CD1c-positive myeloid dendritic cell (primary cell): ENCODE data around the gene SERTAD2.

Experiments
- DNase-seq: peaks from one replicate; pipeline ENCODE4 v3.0.0-alpha.2; 2016; ENCODE audit errors: extremely low spot score

Gene SERTAD2

DNA sequence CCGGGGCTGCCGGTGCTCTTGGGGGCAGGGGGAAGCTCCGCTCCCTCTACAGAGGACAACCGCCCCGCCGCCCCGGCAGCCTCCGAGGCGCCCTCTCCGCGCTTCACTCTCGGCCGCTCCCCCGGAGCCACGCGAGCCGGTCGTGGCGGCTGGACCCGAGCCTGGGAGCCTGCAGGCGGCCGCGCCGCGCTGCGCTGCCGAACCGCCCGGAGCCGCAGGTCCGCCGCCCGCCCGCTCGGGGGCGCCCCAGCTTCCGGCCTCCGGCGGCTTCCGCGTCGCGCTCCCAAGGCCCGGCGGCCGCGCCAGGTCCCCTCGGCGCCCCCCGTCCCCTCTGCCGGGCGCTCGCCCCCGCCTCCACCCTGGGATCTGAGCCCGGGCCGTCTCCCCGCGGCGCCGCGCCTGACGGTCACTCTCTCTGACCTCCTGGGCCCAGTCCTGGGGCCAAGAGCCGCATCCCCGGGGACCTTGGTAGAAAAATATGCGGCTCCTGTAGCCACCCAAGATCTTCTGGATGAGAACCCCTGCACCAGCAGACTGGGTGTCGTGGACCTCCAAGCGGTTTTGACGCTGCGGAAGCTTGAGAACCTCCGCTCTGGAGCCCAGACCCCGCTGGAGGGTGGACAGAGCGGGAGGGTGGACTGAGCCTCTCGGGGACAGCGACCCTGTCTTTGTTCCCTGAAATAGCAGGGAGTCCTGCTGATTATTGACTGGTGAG, 44.3 kb downstream of the SERTAD2 start:
- peak; percentile 87 for DNase-seq

DNA sequence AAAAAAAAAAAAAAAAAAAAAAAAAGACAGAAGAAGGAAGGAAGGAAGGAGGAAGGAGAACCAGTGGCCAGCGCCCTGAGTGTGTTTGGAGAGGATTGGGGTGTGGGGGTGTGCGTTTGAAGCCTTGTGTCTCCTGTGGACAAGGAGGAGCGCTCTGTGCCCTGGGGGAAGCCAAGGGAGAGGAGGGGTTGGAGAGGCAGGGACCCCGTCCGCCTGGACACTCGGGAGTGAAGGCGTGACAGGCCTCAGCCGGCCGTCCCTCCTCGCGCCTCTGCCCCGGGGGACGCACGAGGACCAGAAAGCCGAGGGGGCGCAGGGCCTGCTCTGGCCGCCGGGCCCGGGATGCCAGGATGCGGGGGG, 44.9 kb downstream of the SERTAD2 start:
- peak; percentile 15 for DNase-seq

DNA sequence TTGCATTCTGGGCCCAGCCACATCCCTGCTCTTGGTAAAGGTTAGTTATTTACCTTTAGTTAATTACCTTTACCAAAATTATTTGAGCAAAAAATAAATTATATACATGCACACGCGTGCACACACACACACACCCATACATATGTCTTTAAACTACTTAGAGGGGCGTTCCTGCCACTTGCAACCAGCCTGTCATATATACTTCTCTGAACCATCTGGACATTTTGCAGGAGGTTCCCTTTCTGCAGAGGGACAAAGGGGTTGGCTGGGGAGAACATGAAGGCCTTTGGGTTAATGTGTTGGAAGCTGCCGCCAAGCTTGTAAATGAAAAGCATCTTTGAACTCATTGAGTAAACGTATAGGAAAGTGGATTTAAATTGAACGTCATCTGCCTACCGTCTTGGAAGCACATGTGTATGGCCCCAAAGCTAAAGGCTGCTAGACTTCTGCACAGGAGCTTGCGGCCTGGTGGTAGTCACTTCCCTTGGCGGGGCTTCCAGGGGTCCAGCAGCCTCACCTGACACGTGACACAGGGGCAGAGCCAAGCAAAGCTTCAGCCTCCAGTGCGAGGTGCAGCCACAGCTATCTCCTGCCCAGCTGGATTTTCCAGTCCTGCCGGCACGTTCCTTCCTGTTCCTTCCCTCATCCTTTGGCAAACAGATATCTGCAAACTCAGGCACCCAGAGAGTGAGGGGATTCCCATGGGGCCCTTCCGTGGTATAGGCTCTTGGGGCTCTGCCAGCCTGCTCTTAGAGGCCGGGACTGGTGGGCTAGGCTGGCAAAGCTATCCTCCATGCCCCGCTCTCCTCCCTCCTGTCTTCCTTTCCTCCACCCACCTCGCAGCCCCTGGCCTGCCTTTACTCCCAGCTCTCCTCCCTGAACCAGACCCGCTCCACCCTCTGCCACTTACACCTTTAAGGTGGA, 46.1 kb downstream of the SERTAD2 start:
- DNase-seq: no peak

DNA sequence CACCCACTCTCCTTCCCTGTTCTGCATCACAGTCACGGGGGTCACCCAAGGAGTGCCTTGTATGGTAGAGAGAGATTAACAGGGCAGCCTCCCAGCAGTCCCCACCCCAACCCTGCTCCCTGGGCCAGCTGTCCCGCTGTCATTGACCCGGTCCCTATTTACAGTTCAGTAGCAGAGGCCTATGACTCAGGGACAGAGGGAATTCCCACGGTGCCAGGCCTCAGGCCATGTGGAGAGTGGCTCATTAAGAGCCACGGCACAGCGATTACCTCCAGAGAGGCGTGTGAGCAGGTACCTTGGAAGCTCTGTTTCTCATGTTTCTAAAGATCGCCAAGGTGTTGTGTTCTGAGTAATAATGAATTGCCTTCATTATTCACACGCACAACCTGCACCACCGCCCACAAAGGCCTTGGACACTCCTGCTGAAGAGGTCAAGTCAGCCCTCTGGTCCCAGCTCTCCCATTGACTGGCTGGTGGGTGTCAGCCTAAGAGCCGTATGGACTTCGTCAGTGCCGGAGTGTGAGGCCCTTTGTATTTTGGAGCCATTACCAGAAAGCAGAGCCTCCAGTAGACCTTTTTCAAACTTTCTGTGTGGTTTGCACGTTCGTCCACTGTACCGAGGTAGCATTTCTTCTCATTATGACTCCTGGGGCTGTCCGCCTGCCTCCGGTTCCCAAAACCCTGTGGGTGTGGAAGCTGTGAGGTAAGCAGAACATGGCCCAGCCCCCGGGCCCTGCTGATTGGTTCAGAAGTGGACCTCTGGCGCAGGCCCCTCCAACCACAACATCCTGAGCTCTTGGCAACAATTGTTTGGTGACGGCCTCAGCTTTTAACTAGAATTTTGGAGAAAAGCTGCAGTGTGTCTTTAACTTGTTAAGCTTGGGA, 47.0 kb downstream of the SERTAD2 start:
- DNase-seq: peak; percentile 95

DNA sequence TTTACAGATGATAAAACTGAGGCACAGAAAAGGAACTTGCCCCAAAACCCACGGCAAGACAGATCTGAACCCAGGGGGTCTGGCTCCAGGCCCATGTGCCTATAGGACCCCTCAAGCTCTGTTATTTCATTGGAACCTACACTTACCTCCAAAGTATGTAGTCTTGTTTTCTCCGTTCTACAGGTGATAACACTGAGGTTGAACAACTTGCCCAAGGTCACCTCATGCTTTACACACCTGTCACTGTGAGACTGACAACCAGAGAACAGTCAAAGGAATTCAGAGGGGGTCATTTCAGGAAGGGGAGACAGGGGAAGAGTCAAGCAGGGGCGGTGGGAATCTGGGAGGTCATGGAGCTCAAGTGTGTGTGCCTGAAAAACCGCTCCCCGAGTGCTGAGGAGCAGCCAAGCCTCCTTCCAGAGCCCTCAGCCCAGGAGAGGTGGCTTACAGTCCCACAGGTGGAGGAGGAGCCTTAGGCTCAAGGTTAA, 47.7 kb downstream of the SERTAD2 start:
- DNase-seq: no peak

DNA sequence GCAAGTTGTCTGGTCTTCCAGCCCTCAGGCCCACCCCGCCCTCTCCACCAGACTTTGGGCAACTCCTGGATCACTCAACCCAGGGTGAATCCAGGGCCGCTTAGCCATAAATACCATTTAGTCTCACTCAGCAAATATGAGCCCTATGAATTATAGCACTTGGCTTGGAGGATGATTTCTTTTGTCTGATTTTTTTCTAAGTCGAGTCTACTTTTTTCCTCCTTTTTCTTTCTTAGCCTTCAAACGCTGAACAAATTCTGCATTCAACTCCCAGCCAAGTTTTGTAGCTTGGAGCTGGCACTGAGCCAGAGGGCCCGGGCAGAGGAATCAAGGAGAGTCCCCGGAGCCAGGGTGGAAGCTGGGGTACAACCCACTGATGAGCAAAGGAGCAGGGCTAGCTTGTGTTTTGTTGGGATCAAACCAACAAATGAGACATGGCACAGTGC, 48.7 kb downstream of the SERTAD2 start:
- DNase-seq: no peak

DNA sequence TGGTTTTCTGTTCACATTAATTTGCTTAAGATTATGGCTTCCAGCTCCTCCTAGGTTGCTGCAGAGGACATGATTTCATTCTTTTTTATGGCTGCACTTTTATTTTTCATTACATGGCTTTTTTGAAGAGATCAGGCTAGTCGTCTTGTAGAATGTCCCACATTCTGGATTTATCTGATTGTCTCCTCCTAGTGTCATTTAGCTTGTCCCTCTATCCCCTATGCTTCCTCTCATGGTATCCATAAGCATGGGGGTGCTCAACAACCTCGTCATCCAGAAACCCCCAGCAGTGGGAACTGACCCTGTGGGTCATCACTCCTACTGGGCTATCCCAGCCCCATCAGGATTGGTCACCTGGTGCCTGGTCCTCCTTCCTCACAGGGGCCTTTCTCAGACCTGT, 49.6 kb downstream of the SERTAD2 start:
- no peak for DNase-seq

DNA sequence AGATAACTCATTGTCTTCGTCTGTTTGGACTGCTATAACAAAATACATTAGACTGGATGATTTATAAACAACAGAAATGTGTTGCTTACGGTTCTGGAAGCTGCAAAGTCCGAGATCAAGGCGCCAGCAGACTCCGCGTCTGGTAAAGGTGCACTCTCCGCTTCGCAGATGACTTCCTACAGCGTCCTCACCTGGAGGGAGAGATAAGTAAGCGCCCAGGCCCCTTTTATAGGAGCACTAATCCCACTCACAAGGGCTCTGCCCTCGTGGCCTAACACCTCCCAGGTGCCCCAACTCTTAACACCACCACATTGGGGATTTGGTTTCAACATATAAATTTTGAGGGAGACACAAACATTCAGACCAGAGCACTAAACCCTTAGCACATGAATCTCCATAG, 51.3 kb downstream of the SERTAD2 start:
- DNase-seq: no peak

DNA sequence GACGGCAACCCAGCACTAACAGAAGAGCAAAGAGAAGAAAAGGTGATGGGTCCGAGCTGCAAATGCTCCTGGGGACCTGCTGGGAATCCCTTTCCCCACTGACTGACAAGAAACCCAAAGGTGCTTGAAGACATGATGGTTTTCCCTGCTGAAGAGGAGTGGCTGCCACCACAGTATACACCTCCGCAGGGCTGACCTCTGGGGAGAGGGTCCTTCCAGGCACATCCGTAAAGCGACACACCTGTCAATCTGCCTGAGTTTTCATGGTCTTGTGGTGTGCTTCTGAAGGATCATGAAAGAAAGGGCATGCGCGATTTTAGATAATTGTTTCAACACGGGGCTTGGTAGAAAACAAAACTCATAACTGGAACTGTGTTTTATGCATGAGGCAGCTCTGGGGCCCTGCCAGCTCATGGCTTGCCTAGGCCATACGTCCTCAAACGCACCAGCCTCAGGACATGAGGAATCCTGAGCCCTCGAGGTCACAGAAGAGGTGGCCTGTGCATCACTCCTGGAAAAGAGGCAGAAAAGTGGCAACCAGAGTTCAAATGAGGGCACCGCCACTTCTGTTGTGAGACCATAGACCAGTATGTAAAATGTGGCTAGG, 51.8 kb downstream of the SERTAD2 start:
- DNase-seq: no peak

DNA sequence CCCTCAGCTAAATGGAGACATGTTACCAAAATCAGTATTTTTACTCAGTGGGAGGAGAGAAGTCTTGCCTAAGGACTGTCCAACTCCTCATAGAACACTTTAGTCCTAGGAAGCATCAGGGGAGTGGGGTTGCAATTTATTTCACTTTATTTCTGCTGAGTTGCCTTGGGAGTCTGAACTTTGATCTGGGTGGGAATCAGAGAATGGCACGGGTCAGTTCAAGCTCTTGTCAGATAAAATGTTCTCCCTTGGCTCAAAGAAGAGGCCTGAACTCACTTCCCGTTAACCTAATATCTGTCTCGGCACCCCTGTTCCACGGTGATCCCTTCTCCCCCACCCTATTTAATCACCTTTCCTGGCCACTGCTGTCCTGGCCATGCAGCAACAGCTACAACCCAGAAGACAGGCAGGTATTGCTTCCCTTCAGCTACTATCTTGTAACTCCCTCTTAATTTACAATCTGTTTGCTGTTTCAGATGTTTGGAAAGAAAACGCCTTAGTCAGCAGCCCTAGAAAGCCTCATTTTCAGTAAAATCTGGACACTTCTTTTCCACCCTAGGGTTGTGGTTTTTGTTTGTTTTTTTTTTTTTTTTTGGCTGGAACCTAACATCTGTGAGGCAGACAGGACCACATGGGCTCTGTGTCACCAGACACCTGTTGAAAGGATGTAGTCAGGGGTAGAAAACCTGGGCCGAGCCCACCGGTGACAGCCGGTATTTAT, 52.5 kb downstream of the SERTAD2 start:
- DNase-seq: no peak

DNA sequence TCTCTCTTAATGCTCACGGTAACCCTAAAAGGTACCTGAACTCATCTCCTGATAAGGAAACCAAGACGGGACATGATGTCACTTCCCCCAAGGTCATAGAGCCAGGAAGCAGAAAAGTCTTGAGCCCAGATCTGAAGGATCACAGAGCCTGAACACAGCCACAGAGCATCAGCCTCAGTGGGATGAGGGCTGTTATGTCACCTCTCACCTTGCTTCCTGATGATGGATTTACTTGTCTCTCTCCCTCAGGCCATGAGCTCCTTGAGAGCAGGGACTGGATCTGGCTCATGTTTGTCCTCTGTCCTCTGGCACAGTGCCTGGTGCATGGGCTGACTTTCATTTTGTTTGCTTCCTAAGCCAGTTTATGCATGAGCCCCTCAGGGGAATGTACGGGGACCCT, 54.2 kb downstream of the SERTAD2 start:
- DNase-seq: no peak

DNA sequence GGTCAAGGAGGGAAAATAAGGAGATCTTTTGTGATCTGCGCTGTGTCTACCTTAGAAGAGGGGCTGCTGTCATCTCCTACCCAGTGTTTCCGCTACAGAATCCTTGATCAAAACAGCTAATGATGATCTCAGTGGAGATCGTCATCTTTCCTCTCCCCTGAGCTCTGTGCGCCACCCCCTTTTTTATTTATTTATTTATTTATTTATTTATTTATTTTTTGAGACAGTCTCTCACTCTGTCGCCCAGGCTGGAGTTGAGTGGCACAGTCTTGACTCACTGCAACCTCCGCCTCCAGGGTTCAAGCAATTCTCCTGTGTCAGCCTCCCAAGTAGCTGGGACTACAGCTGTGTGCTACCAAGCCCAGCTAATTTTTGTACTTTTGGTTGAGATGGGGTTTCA, 55.5 kb downstream of the SERTAD2 start:
- DNase-seq: no peak

DNA sequence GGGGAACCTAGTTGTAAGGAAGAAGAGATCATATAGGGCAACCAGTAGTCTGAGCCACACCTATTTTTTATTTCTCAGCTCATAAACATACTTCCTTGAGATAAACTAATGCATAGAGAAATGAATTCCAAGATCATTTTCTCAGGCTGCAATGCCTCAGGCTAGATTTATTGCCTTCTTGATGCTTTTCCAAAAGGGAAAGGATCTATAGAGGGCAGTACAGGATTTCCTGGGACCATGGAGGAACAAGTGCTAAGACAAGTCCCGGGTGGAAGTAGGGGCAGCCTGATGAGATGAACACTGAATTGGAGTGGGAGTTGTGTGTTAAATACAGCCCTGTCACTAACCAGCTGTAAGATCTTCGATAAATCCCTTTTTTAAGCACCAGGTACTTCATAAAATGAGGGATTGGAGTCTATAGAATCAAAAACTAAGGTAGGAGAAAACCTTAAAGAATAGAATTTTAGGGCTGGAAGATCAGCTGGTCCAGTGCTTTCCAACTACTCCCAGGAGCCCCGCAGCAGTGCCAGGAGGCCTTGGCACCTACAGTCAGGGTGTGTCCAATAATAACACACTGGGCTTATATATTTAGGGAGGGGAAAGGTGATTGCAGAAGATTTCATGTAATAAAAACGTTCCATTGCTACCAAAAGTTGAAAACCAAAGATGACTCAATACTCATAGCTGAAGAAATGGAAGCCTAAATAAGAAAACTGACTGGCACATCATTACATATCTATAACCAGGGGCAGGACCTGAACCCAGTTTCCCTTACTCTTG, 58.1 kb downstream of the SERTAD2 start:
- DNase-seq: no peak

DNA sequence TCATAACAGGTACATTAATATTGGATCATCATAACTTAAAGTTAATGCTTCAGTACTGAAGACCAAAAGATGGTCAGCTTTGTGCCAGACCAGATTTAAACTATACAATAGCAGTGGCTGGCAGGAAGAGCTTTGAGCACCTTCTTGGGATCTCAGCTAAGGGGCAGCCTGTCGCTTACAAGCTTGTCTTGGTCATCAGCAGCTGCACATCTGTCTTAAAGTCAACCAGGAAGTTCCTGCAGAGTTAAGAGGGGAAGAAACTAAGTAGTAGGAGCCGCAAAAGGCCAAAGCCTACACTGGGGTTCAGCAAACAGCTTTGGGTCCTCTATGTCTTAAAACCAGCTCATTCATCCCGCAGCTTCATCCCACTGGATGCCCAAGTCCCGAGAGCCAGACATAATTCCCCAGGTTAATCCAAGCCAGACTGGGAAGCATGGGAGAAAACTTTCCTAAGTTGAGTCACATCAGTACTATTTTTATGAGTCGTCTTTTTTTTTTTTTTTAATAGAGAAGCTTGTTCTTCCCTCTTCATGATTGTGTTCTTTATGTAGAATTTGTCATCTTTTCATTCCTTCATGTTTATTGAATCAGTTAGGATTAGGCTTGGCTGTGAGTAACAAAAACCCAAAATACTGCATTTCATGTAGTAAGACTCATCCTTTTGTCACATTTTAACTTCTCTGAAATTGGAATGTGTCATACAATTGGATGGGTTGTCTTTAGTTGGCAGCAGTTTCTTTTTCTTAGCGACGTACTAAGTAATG, 59.3 kb downstream of the SERTAD2 start:
- DNase-seq: no peak

DNA sequence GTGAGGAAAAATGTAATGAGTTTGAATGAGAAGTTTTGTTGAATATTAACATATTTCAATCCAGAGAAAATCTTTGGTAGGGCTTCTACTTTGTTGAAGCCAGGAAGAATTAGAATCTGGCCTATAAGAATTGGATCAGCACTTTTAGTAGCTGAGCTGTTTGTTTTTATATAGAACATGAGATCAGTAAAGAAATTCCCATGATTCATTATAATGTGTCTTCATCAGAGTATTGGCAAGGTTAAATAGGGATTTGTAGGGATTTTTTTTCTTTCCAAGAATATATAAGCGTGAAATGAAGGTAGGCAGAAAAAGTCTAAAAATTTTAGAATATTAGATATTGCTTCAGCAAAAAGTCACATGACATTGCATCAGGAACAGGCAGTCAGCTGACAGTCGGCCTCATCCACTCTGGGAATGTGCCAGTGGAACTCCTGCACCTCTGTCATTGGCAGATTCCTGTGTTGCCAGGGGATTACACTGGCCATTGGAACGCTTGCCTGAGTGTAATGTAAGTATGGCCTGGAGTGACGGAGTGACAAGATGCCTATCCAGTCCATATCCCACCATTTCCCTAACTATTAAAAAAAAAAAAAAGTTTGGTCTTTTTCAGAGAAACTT, 60.6 kb downstream of the SERTAD2 start:
- no peak for DNase-seq

DNA sequence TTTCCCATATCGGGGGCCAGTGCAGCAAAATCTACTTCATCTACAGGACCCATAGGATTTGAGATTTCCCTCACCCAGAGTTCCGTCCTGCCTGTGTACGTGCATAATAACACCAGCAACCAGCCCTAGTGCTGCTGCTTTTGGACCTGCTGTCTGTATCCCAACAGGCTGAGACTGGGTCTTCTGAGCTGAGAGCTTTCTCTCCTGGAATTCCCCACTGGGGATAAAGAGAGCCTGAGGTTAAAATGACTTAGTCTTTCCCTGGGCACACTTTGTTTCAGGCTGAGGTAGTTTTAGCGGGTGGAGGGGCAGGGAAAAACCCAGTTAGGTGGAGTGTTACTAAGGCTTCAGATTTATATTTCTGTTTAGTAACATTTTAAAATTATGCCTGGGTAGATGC, 62.5 kb downstream of the SERTAD2 start:
- no peak for DNase-seq

DNA sequence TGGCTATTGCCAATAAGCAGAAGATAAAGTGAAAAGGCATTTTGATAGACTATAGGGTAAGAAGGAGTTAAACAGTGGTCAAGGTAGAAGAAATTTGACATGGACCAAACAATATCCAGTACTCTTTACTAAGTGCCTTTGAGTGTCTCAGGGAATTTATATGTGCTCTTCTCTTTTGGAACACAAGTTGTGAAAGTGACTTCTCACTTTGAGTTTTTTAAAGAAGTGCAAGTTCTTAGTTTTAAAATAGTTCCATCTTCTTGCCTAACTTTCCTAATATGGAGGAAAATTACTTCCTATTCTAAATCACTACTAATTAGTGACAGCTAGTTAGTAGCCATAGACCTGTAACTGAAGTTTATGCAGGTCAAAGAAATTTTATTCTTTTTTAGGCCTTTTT, 66.2 kb downstream of the SERTAD2 start:
- peak; percentile 66 for DNase-seq

DNA sequence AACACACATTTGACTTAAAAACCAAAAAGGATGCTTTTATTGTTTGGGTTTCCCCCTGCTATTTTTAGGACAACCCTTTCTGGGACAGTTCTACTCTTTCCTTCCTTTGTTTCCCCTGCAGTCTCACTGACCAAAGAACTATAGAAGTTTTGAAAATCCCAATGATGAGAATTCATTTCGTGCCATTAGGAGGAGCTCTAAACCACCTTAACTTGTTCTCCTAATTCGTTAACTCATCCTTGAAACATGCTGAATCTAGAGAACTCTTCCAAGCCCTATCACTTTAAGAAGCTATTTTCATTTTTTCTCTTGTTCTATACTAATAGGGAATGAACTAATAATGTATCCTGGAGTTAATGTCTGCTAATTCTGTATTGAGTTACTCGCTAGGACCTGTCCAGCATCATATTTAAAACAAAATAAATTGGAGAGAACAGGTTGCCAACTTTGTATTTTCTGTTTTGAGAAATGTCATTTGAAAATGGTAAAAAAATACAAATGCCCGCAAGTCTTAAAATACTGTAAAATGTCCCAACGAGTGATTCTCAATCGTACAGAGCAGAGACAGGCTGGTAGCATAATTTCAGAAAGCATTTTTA, 66.7 kb downstream of the SERTAD2 start:
- peak; percentile 60 for DNase-seq
